Activated effector memory CD4-positive, alpha-beta T cell treated with anti-CD3 and anti-CD28 coated beads, Interleukin-2, amount 50 U/mL, for 16 hours (primary cell): Measurements from ENCODE around the gene GATA3.
A peak's percentile ranks its signal among the peaks of the same experiment; 100 is the strongest.

Source experiments
- DNase-seq: peaks from one replicate; pipeline ENCODE4 v3.0.0-alpha.2; 2020

Gene GATA3

GRCh38 chr10:8052341-8052955 lies 2.0 kb upstream of the GATA3 start:
- no peak for DNase-seq

- DNase-seq = no peak
Observed at GRCh38 chr10:8052956-8053445, 1.5 kb upstream of the GATA3 start.

GRCh38 chr10:8053446-8054243 lies 843 bp upstream of the GATA3 start:
- peak; percentile 98 for DNase-seq

- DNase-seq = no peak
Observed at GRCh38 chr10:8054244-8054493, 319 bp upstream of the GATA3 start.

GRCh38 chr10:8055420-8056349 lies 1.2 kb downstream of the GATA3 start:
- peak; percentile 80 for DNase-seq

- no peak for DNase-seq
Observed at GRCh38 chr10:8056378-8056777, 1.9 kb downstream of the GATA3 start.

- peak; percentile 85 for DNase-seq
Observed at GRCh38 chr10:8056871-8057331, 2.4 kb downstream of the GATA3 start.

DNA sequence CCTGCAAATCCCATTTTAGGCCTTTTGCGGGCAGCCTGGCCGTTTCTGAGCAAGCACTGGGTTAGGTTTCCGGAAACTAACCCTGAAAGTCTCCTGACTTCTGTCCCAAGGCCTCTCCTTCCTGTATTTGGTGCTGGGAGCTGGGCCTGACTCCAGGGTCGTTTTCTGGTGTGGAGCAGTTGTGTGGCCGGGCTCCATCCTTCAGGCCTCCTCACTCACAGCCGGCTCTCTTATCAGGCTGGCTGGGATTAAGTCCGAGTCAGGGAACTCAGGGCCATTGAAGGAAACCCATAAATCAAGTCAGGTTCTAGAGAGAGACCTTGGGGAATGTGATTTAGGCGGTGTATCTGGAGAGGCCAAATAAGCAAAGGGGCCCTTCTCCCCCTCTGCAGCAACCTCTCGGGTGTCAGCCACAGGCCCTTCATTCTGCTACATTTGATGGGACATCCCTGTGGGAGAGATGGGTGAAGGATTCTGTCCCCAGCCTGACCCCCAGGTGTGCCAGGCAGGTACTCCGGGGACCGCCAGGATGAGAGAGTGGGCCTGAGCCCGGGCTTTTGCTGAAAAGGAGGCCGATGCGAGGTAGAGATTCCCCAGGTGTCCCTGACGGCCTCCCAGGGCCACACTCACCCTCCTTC lies 3.3 kb downstream of the GATA3 start:
- DNase-seq = no peak

DNA sequence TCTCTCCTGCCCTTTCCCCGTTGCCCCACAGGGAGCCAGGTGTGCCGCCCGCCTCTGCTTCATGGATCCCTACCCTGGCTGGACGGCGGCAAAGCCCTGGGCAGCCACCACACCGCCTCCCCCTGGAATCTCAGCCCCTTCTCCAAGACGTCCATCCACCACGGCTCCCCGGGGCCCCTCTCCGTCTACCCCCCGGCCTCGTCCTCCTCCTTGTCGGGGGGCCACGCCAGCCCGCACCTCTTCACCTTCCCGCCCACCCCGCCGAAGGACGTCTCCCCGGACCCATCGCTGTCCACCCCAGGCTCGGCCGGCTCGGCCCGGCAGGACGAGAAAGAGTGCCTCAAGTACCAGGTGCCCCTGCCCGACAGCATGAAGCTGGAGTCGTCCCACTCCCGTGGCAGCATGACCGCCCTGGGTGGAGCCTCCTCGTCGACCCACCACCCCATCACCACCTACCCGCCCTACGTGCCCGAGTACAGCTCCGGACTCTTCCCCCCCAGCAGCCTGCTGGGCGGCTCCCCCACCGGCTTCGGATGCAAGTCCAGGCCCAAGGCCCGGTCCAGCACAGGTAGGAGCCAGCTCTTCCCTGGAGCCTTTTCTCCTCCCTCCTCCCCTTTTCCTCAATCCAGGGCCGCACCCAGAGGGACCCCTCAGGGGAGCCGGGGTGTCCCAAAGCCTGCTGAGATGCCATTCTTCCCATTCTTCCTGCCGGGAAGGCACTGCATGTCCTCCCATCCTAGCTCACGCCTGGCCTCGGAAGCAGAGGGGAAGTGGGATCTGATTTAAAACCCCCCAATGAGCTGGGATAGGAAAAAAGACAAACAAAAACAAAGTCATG lies 4.0 kb downstream of the GATA3 start:
- DNase-seq = no peak

DNA sequence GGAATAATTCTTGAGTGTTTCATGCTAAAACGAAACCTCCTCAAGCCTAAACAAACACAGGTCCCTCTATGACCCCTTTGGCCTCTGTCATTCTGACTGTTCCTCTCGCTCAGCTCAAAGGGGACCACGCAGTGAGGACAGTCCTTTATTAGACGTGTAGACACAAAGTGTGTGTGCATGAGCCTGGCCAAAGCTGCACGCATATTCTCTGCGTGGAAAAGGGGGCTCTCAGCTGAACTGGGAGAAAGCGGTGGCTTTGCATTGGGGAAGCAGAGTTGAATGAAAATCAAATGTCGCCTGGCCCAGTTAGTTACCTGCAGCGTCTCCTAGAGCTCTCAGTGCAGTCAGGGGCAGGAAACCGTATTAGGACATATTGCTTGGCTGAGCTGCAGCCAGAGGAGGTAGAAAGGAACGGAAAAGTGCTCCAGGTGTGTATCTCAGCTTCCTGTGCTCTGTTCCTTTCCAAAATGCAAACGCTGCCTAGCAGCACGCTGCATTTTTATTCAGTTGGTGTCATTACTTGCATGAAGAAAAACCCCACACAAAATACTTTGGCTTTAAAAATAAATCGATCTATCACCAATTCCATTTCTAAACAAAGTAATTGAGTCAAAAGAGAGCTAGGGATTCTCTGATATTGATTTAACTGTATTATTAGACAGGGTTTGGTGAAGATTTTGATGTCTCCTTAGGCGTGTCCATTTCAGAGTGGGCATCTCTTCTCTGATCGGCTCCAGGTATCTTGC lies 4.9 kb downstream of the GATA3 start:
- no peak for DNase-seq

GRCh38 chr10:8060010-8060703 lies 5.7 kb downstream of the GATA3 start:
- DNase-seq = peak; percentile 84

- DNase-seq = no peak
Observed at GRCh38 chr10:8060704-8061121, 6.2 kb downstream of the GATA3 start.

DNA sequence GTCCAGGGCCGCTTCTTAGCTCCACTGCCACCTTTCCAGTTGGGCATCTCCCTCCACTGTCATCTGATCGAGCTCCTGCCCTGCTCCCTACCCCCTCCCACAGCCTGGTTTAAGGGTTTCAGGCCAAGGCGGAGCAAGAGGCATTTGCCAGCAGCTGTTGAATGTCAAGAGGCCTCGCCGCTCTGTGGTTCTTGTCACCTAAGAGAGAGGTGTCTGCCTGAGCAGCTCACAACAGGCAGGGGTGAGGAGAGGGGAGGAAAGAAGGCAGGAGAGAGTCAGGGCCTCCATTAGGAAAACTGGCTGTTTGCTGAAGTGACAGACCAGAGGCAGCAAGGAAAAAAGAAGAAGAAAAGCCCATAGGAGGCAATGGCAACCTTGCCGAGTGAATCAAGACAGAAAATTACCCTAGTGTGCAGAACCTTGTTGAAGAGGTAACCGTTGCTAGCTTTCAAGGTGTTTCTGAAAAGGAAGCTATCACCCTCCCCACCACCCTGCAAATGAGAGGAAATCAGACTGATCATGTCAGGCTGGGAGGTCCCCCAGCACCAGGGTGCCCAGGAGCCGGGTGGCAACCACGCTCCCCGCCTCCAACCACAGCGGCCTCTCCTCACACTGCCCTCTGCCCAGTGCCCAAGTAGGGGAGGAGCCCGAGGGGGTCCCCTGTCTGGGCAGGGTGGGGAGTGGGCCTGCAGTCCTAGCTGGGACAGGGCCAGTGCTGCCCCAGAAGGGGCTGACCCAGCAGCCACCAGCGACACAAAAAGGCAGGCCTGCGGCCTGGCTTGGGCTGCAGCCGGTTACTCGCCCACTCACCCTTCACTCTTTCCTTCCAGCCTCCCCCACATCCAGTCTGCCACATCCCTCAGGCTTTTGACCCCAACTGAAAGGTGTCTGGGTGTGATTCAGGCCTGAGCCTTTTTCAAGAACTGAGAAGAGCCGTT lies 7.1 kb downstream of the GATA3 start:
- DNase-seq = peak; percentile 82

GRCh38 chr10:8063128-8063908 lies 8.8 kb downstream of the GATA3 start:
- DNase-seq = no peak

- no peak for DNase-seq
Observed at GRCh38 chr10:8063935-8064334, 9.4 kb downstream of the GATA3 start.

DNA sequence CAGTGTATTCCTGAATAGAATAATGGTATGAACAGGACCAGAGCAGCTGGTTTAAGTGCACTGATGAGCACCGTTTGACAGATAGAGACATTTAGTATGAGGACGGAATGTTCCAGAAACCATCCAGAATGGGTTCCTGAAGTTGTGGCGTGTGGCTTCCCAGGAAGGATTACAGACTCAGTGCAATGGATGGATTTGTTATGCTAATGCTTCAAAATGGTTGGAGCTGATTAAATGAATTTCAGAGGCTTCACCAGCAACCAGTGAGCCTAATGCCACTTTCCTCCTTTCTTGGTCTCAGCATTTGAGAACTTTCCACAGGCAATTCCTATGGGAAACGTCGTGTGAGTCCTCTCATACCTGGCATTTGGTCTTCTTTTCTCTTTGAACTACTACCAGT lies 9.9 kb downstream of the GATA3 start:
- no peak for DNase-seq

- DNase-seq = no peak
Observed at GRCh38 chr10:8065651-8066050, 11.2 kb downstream of the GATA3 start.

- DNase-seq = no peak
Observed at GRCh38 chr10:8066124-8066523, 11.6 kb downstream of the GATA3 start.

DNA sequence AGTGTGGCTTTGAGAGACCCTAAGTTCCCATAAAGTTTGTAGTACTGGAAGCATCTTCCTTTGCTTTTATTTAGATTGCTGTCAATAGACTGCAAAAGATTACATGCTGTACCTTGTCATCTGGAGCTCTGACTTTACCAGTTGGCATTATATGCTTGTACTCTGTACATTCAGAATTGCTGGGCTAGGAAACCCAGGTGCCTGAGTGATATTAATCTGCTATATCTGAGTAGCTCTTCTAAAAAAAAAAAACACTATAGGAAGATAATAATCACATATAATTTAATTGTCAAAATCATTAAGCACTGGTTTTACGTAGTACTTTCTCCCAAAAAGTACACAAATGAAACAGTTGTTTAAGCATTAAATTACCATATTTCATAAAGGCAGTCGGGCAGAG lies 12.3 kb downstream of the GATA3 start:
- no peak for DNase-seq
